B cell (primary cell): ENCODE data around the gene RFX2.

Experiments
- CTCF ChIP-seq: fragments of 200-600 bp; IDR thresholded peaks from one replicate; pipeline ENCODE4 v1.8.0; 2022; ENCODE audit warnings: antibody characterized with exemption, mild to moderate bottlenecking
- EZH2 ChIP-seq: IDR thresholded peaks from 2 replicates; pipeline ENCODE4 v1.6.1; 2012; ENCODE audit warnings: borderline replicate concordance, low read depth, mild to moderate bottlenecking, moderate library complexity, low read length; ENCODE audit not compliant: insufficient read depth, poor library complexity, severe bottlenecking

- TF ChIP-seq CTCF (no peak), EZH2 (no peak)
These were observed 152.0 kb downstream of the RFX2 start for GRCh38 chr19:5958074-5958850.
